Germinal center (tissue), 1 donor: Measurements from ENCODE around the gene ADGRL3.
"Not testable (repeated sequence)": the region's sequence is repeated elsewhere in the genome, so short reads cannot be mapped to it uniquely, and the experiment has no call there.

Source experiments
- DNase-seq: peaks from one replicate; pipeline ENCODE4 v3.0.0; 2012; ENCODE audit warnings: mixed read lengths, low spot score

Gene ADGRL3

GRCh38 chr4:61500883-61501282, 300.8 kb downstream of the ADGRL3 start:
- no peak for DNase-seq

GRCh38 chr4:61501812-61502211, 301.7 kb downstream of the ADGRL3 start:
- no peak for DNase-seq

- no peak for DNase-seq
Measured at GRCh38 chr4:61505773-61506685, 305.9 kb downstream of the ADGRL3 start.

GRCh38 chr4:61507091-61507490, 307.0 kb downstream of the ADGRL3 start:
- DNase-seq = no peak

- DNase-seq = not testable (repeated sequence)
Measured at GRCh38 chr4:61509721-61510241, 309.7 kb downstream of the ADGRL3 start.

- DNase-seq = no peak
Measured at GRCh38 chr4:61511716-61512488, 311.8 kb downstream of the ADGRL3 start.

GRCh38 chr4:61514991-61515390, 314.9 kb downstream of the ADGRL3 start:
- no peak for DNase-seq

- DNase-seq = no peak
Measured at GRCh38 chr4:61517144-61517543, 317.0 kb downstream of the ADGRL3 start.

- DNase-seq = no peak
Measured at GRCh38 chr4:61520166-61520565, 320.0 kb downstream of the ADGRL3 start.

- no peak for DNase-seq
Measured at GRCh38 chr4:61520681-61521160, 320.6 kb downstream of the ADGRL3 start.

GRCh38 chr4:61521451-61521850, 321.3 kb downstream of the ADGRL3 start:
- no peak for DNase-seq

- no peak for DNase-seq
Measured at GRCh38 chr4:61522312-61522711, 322.2 kb downstream of the ADGRL3 start.

GRCh38 chr4:61527888-61528287, 327.8 kb downstream of the ADGRL3 start:
- no peak for DNase-seq

GRCh38 chr4:61528595-61528994, 328.5 kb downstream of the ADGRL3 start:
- no peak for DNase-seq

GRCh38 chr4:61531188-61531587, 331.1 kb downstream of the ADGRL3 start:
- DNase-seq = no peak

GRCh38 chr4:61532336-61533000, 332.3 kb downstream of the ADGRL3 start:
- no peak for DNase-seq

GRCh38 chr4:61533140-61533539, 333.0 kb downstream of the ADGRL3 start:
- no peak for DNase-seq

GRCh38 chr4:61540944-61541343, 340.8 kb downstream of the ADGRL3 start:
- DNase-seq = no peak

- DNase-seq = no peak
Measured at GRCh38 chr4:61541459-61541858, 341.3 kb downstream of the ADGRL3 start.

- DNase-seq = no peak
Measured at GRCh38 chr4:61543976-61544375, 343.9 kb downstream of the ADGRL3 start.

GRCh38 chr4:61545902-61546480, 345.9 kb downstream of the ADGRL3 start:
- no peak for DNase-seq

GRCh38 chr4:61549336-61549735, 349.2 kb downstream of the ADGRL3 start:
- no peak for DNase-seq
